ENCODE results near the gene ADPGK.

DNA sequence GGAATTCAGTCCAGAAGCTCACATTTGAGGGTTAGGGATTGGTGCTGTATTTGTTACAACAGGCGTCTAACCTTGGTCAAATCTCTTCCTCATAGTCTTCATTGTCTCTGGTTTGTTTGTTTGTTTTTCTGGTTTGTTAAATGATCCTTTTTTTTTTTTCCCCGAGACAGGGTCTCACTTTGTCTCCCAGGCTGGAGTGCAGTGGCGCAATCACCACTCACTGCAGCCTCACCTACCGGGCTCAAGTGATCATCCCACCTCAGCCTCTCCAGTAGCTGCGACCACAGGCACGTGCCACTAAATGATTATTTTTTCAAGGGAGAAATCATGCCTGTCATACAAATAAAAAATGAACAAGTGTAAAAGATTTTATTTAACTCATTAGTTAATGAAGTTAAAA lies 14.3 kb upstream of the ADPGK start:
- TF ChIP-seq, protein P1, sequence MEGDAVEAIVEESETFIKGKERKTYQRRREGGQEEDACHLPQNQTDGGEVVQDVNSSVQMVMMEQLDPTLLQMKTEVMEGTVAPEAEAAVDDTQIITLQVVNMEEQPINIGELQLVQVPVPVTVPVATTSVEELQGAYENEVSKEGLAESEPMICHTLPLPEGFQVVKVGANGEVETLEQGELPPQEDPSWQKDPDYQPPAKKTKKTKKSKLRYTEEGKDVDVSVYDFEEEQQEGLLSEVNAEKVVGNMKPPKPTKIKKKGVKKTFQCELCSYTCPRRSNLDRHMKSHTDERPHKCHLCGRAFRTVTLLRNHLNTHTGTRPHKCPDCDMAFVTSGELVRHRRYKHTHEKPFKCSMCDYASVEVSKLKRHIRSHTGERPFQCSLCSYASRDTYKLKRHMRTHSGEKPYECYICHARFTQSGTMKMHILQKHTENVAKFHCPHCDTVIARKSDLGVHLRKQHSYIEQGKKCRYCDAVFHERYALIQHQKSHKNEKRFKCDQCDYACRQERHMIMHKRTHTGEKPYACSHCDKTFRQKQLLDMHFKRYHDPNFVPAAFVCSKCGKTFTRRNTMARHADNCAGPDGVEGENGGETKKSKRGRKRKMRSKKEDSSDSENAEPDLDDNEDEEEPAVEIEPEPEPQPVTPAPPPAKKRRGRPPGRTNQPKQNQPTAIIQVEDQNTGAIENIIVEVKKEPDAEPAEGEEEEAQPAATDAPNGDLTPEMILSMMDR (conservative IDR thresholded peaks at IDR 0.05; ENCODE audit: low read depth, low read length) = no peak
- no peak for TF ChIP-seq EZH2 (IDR thresholded peaks at IDR 0.05; ENCODE audit: borderline replicate concordance, low read depth, low read length, poor library complexity, severe bottlenecking)

All from A673 (cell line).